GM18502 (cell line): Measurements from ENCODE around the gene HIPK1.
A peak's percentile ranks its signal among the peaks of the same experiment; 100 is the strongest.

ENCODE experiments used
- ATAC-seq: cut with Tn5 transposase; IDR thresholded peaks from one replicate; pipeline ENCODE4 v1.9.1; 2021; ENCODE audit warnings: mild to moderate bottlenecking; ENCODE audit not compliant: unreplicated experiment, poor library complexity

The HIPK1 gene

GRCh38 chr1:113928941-113929749, at the start of gene HIPK1:
TSS of gene HIPK1 (plus strand) at chr1:113929324.
- peak; percentile 66 for ATAC-seq

GRCh38 chr1:113879739-113880038, 49.4 kb upstream of the HIPK1 start:
- ATAC-seq, result no peak

- ATAC-seq, result no peak
Measured at GRCh38 chr1:113881661-113882060, 47.5 kb upstream of the HIPK1 start.

DNA sequence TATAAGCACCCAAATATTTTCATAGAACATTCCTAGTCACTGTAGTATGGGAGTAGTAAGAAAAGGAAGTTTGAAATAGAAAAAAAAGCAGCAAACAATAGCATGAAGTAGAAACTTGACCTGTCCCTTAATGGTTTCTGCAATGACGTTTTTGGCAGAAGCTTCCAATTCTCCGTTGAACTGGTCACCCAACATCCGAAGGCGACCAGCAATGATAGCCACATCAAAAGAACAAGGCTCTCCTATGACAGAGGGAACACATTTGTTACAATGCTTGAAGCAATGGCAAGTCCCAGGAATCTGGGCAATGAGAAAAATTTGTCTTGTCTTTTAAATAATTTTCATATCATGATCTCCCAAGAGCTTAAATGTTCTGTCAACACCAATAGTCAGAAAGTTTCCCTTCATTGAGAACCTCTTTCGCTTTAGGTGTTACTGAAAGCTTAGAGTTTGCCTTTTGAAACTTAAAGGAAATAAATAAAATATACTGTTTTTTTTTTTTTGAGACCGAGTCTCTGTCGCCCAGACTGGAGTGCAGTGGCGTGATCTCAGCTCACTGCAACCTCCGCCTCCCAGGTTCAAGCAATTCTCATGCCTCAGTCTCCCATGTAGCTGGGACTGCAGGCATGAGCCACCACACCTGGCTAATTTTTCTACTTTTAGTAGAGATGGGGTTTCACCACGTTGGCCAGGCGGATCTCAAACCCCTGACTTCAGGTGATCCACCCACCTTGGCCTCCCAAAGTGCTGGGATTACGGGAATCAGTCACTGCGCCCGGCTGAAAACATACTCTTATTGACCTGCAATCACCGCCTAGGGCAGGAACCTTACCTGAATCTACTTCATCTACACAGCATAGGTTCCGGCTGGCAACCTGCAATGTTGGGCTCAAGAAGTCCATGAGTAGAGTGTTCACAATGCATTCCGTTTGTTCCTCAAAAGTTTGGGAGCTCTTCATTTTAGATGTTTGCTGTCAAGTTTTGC, 42.4 kb upstream of the HIPK1 start:
- ATAC-seq, result no peak

GRCh38 chr1:113887402-113888175, 41.5 kb upstream of the HIPK1 start, which contains the start of gene BCL2L15:
TSS of gene BCL2L15 (minus strand) at chr1:113887581. CDS start at chr1:113887375, 206 bp downstream.
- ATAC-seq, result no peak

GRCh38 chr1:113890816-113891215, 38.3 kb upstream of the HIPK1 start:
- no peak for ATAC-seq

DNA sequence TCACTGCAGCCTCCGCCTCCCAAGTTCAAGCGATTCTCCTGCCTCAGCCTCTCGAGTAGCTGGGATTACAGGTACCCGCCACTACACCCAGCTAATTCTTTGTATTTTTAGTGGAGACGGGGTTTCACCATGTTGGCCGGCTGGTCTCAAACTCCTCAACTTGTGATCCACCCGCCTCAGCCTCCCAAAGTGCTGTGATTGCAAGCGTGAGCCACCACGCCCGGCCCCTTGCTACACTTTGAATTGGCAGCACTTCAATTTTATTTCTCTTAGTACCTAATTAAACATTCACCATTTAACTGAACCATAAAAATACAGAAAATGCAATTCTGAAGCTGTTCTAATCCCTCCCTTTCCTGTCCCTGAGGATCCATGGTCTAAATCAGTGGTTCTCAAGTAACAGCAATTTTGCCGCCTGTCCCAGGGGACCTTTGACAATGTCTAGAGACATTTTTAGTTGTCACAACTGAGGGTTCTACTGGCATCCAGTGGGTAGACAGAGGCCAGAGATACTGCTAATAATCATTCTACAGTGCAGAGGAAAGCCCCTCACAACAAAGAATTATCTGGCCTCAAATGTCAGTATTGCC, 37.4 kb upstream of the HIPK1 start:
- no peak for ATAC-seq

DNA sequence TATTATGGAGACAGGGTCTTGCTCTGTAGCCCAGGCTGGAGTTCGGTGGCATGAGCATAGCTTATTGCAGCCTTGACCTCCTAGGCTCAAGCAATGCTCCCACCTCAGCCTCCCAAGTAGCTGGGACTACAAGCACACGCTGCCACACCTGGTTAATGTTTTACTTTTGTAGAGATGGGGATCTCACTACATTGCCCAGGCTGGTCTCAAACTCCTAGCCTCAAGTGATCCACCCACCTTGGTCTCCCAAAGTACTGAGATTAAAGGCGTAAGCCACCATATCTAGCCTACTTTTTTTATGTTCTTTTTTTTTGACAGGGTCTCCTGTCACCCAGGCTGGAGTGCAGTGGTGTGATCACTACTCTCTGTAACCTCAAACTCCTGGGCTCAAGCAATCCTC, 35.9 kb upstream of the HIPK1 start:
- ATAC-seq, result no peak

- no peak for ATAC-seq
Measured at GRCh38 chr1:113895098-113895497, 34.0 kb upstream of the HIPK1 start.

DNA sequence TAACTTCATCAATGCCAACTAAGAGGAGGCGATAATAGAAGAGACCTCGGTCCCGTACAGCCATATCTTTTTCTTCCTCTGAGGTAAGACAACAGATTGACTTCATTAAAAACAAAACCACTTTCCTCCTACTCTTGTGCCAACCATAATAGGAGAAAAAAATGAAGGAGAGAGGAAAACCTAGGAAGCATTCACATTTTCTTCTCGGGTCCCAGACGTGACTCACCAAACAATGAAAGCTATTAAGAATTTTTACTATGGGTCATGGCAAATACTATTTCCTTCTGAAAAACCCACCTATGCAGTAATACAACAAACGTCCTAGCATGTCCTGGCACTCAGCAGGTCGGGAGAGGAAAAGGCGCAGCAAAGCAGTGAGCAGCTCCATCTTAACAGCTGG, 33.2 kb upstream of the HIPK1 start:
- no peak for ATAC-seq

GRCh38 chr1:113898241-113898814, 30.8 kb upstream of the HIPK1 start:
- ATAC-seq, result no peak

- ATAC-seq, result no peak
Measured at GRCh38 chr1:113899111-113899510, 30.0 kb upstream of the HIPK1 start.

GRCh38 chr1:113901191-113901590, 27.9 kb upstream of the HIPK1 start:
- ATAC-seq, result no peak

- no peak for ATAC-seq
Measured at GRCh38 chr1:113903501-113904292, 25.4 kb upstream of the HIPK1 start.

DNA sequence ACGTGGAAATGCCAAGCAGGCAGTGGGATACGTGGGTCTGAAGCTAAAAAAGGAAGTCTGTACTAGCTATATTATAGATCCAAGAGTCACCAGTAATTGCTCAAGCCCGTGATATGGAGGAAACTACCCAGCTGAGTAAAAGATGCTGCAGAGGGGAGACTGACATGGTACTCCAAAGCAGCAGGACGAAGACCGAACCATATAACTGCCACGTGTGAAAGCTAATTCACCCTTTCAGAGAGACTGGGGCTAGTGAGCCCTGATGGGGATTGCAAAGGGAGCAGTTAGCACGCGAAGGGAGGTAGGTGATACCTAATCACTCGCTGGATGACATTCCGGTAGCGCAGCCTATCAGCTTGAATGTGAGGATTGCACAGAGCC, 24.8 kb upstream of the HIPK1 start:
- ATAC-seq, result peak; percentile 43

DNA sequence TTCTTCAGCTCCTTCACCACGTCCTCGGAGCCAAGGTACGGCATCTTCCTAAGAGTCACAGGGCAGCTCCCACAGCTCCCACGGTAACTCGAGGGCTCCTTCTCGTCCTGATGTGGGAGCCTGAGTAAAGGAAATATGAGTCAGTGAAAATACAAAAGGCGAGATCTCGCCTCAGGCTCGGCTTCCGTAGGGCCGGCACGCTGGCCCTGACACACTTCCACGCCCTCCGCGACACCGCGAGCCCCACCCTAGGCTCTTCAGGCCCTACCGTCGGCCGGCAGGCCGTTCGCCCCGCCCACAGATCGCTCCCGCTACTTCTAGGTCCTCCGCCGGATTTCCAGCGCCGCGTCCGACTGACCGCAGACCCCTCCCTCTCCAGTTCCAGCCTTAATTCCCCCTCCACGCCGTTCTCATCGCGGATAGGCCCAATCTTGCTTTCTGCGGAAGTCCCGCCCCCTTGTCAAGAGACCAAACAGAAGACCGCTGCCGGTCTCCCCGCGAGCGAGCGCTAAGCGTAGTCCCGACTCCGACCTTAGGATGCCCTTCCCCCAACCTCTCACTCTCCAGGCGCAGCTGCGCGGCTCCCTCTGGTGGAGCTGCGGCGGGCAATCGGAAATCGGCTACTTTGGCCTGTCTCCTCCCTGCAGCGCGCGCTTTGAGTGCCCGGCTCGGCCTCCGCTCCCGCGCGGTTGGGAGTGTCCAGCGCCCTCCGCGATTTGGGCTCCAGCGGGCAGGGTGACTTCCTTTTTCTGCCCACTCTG, 24.3 kb upstream of the HIPK1 start, which contains the start of the genes AP4B1 and DCLRE1B:
Gene AP4B1, minus strand, starts transcription at position 126 of the 761 bp plus-strand sequence. Its CDS starts 82 bp downstream, at position 44.
Gene DCLRE1B, plus strand, starts transcription at position 653 of the 761 bp plus-strand sequence. CDS start 261 bp downstream, outside the sequence.
- peak; percentile 91 for ATAC-seq

GRCh38 chr1:113905435-113905861, 23.7 kb upstream of the HIPK1 start:
- ATAC-seq, result no peak
